Omental fat pad (tissue), 4 donors: ENCODE results near the gene OR6K2. TPM values are rescaled to one million over a fixed set of nuclear protein-coding genes. Genes with fewer than 3 reads are reported as not detected.

ENCODE experiments used
- ATAC-seq: fragments of 150-250 bp; one replicate; pipeline ENCODE4 v1.9.1; 2016; ENCODE audit warnings: mild to moderate bottlenecking, moderate library complexity; ENCODE audit not compliant: low FRiP score
- DNase-seq: peaks from one replicate; pipeline ENCODE4 v3.0.0-alpha.2; 2019; ENCODE audit warnings: low spot score
- total RNA-seq, 4 donors: library from RNA; depleted of rRNA; stranded (reverse); fragments of >200 nt; gene quantifications; one replicate each; pipeline ENCODE4 v1.1.0, GENCODE V29; 2016
- TF ChIP-seq, protein P1 (sequence below), 3 donors: fragments of 450-650 bp; IDR thresholded peaks; one replicate each; pipeline ENCODE4 v1.5.1; 2016 to 2017; ENCODE audit warnings: antibody characterized with exemption in 3 of 3, mild to moderate bottlenecking in 3 of 3, moderate library complexity in 2 of 3

Gene OR6K2, protein sequence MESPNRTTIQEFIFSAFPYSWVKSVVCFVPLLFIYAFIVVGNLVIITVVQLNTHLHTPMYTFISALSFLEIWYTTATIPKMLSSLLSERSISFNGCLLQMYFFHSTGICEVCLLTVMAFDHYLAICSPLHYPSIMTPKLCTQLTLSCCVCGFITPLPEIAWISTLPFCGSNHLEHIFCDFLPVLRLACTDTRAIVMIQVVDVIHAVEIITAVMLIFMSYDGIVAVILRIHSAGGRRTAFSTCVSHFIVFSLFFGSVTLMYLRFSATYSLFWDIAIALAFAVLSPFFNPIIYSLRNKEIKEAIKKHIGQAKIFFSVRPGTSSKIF
- total RNA-seq, result not detected

DNA sequence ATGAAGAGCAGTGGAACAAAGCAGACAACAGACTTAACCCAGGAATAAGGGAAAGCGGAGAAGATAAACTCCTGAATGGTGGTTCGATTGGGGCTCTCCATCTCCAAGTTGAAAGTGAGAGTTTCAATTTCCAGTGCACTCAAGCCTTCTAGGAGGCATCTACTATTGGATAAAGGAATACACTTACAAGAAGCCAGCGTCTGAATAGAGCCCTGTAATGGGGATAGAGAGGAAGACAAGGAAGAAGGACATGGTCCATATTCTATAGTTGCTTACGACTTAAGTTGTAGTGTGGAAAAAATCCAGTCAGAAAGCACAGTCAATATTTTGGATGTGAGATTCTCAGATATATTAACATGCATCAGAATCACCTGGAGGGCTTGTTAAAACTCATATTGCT lies at the start of gene OR6K2:
Gene OR6K2 (minus strand): TSS at position 101 of the 400 bp plus-strand sequence. CDS start 0 bp downstream, at position 101.
- TF ChIP-seq, protein P1, sequence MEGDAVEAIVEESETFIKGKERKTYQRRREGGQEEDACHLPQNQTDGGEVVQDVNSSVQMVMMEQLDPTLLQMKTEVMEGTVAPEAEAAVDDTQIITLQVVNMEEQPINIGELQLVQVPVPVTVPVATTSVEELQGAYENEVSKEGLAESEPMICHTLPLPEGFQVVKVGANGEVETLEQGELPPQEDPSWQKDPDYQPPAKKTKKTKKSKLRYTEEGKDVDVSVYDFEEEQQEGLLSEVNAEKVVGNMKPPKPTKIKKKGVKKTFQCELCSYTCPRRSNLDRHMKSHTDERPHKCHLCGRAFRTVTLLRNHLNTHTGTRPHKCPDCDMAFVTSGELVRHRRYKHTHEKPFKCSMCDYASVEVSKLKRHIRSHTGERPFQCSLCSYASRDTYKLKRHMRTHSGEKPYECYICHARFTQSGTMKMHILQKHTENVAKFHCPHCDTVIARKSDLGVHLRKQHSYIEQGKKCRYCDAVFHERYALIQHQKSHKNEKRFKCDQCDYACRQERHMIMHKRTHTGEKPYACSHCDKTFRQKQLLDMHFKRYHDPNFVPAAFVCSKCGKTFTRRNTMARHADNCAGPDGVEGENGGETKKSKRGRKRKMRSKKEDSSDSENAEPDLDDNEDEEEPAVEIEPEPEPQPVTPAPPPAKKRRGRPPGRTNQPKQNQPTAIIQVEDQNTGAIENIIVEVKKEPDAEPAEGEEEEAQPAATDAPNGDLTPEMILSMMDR (IDR thresholded peaks at IDR 0.05), result no peak
- no peak for ATAC-seq

DNA sequence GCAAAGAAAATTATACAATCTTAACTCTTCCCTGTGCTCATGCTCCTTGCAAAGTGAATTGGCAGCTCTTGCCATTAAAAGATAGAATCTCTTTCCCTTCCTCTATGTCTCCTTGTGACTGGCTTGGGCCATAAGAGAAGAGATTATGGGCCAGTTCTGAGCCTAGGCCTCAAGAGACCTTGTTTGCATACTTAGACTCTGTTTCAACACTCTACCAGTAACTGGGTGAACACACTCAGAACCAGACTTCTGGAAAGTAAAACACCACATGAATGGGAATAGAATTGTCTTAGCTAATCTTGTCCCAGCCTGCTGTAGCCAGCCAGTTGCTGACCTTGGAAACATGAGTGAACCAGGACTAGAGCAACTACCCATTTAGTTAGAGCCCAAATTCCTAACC lies 35.4 kb upstream of the OR6K2 start:
- TF ChIP-seq, protein P1 (IDR thresholded peaks at IDR 0.05), result no peak
- DNase-seq (no peak), ATAC-seq (no peak)

More for the DNA sequence above, at the start of gene OR6K2:
- DNase-seq, result no peak

DNA sequence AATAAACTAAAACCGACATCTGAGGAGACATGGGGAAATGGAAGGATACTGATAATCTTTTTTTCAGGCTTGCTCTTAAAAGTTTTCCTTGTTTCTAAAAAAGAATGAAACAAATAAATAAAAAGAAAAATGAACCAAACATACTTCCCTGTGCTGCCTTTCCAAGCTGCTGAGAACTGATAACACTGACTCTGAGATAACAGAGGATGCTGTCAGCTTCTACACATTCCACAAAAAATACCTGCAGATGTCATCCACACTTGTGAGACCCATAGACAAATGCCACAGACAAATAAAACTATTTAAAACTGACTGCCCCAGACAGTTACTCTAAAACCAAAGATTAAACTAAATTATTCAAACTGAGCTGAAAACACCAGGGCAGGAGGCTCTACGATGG lies 32.1 kb upstream of the OR6K2 start:
- TF ChIP-seq, protein P1 (IDR thresholded peaks at IDR 0.05), result no peak
- DNase-seq (no peak), ATAC-seq (no peak)

DNA sequence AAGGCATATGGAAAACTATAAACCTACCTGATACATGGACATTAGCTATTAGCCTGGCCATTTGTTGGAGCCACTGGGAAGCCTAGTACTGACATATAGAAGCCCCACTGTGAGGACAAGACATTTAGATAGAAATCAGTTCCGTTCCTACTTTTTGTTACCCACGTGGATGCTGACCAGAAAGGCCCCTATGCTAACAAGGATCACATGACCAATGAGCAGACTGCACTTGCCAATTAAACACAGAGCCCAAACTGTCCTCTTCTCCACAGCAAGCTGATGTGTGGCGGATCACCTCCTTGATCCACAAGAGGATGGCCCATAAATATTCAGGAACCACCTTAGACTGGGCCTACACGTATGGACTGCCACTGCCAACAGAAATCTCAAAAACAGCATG lies 31.3 kb upstream of the OR6K2 start:
- DNase-seq, result no peak
- TF ChIP-seq, protein P1 (IDR thresholded peaks at IDR 0.05), result no peak
- no peak for ATAC-seq

DNA sequence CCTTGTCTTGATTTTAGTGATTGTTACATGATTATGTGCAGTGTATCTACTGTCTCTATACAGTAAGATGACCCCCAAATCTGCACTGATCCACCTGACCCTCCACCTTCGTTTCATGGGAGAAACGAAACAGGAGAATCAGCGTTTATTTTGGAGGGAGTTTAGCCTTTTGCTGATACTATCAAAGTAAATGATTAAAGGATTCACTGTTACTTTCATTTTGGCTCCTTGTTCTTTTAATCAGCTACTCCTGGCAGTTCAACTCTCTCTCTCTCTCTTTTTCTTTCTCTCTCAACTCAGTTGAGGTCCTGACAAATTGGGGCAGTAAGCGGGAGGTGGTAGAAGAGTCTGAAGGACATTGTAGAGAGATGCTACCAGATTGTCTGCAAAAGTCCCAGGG lies 30.0 kb upstream of the OR6K2 start:
- TF ChIP-seq, protein P1 (IDR thresholded peaks at IDR 0.05), result no peak
- ATAC-seq, result no peak
- DNase-seq, result no peak

DNA sequence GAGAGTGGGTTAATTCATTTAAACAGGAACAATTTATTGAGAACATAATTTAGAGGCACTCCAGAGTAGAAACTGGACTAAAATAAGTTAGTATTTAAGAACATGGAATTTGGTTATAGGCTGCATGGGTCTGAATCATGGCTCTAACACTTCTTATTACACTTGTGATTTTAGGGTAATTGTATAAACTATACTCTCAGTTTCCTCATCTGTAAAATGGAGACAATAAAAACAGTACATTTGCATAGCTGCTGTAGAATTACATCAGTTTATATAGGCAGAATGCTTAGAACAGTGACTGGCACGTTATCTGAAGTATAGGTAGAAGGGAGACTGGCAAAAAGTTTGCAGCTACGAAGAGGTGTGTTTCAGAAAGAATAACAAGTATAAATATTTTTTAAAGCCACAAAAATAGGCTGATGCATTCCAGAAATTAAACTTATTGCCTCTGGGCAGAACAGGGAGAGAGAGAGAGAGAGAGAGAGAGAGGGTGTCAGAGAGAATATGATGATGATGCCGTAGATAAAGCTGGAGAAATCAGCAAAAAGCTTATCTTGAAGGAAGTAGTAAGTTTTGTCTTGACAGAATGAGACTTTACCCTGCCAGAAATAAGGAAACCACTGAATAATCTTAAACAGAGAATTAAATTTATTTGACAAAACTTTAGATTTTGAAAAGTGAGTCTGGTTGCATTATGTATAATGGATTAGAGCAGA lies 28.2 kb upstream of the OR6K2 start:
- DNase-seq, result no peak
- TF ChIP-seq, protein P1 (IDR thresholded peaks at IDR 0.05), result no peak
- ATAC-seq, result no peak
